ENCODE measurements around the gene EIF2S2.

EIF2S2 gene

DNA sequence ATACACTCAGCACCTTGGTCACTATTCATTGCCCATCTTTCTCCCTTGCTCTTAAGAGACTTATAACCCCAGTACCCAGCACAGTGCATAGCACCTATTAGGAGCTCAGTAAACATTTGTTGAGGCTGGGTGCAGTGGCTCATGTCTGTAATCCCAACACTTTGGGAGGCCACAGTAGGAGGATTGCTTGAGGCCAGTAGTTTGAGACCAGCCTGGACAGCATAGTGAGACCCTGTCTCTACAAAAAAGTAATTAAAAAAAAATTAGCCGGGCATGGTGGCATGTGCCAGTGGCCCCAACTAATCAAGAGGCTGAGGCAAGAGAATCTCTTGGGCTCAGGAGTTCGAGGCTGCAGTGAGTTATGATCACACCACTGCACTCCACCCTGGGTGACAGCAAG, 8.2 kb upstream of the EIF2S2 start:
- no peak for DNase-seq

DNA sequence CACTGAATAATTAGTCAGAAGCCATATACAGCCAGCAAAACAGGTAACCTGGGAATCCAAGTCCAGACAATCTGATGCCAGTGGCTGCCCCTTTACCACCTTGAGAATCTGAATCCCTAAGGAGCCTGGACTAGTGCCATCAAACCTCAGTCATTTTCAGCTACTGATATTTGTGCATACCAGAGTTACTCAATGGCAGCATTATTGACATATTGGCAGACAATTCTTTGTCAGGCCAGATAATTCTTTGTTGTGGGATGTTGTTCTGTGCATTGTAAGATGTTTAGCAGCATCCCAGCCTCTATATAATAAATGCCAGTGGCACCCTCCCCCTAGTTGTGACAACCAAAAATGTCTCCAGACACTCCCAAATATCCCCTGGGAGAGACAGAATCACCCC, 3.2 kb upstream of the EIF2S2 start:
- no peak for DNase-seq

DNA sequence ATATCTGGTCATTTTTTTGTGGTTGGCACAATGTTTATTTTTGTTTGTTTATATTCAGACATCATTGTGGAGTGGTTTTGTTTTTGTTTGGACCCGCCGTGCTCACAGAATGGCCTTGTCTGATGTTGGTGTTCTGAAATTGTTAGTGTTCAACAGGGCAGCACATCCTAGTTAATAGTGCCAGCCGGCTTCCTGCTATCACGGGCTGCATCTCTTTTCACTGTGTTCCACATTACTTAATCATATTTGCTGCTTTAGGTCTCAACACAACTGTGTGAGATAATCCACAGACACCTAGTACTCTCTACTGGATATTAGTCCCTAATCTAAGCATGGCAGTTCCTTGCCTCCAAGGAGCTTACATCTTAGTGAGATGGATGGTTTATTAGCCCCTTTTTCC, 2.8 kb upstream of the EIF2S2 start:
- no peak for DNase-seq

DNA sequence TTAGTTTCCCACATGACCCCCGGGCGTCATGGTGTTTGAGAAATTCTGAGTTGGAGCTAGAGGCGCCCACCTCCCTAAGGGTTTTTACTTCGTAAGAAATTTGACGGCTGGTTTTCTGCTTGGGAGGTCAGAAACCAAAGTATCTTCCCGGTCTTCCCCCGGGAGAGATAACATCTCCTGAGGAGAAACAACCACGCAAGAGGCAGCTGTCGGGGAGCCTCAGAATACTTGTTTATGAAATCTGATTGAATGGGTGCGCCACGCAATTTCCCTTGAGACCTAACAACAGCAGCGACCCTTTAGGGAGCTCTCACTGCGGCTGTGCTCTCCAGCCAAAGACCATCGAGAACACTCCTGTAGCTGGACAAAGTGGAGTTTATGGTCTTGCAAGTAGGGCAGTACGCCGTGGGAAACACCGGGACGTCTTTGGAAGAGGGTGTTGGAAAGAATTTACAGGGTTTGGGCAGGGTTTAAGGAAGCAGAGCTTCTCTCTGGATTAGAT, 608 bp upstream of the EIF2S2 start:
- DNase-seq, result peak; percentile 67

DNA sequence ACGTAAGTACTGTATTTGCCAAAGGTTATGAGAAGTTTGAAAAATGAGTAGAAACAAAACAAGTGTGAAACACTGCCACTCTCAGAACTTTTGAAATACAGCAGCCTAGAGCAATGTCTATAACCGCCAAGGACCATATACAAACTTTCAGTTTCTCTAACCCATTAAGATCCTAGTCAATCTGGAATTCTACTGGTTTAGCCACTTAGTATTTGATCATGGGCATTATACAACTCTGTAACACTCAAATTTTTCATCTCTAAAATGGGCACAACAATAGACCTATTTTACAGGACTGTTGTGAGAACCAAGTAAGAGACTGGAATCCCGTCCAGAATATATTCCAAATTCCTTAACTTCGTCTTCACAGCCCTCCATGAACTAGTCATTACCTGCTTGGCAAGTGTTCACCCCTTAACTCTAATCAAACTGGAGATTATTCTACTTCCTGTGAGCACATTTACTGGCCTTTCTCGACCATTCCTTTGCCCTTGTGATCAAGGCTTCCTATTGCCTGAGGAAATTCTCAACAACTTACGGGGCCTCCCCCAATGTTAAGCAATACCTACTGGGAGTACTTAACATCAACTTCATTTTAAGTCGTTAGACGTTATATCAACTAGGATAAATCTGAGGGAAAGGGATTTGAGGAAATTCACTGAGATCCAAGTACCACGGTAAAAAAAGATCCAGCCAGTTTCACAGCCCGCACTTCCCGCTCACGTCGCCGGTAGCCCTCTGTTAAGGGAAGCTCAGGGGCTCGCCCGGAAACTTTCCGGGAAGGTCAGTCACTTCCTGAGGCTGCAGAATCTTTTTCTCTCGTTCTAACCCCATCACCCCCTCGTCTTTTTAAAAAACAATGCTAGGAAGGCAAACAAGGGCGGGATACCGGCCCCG, 1.1 kb downstream of the EIF2S2 start:
- DNase-seq, result peak; percentile 60

DNA sequence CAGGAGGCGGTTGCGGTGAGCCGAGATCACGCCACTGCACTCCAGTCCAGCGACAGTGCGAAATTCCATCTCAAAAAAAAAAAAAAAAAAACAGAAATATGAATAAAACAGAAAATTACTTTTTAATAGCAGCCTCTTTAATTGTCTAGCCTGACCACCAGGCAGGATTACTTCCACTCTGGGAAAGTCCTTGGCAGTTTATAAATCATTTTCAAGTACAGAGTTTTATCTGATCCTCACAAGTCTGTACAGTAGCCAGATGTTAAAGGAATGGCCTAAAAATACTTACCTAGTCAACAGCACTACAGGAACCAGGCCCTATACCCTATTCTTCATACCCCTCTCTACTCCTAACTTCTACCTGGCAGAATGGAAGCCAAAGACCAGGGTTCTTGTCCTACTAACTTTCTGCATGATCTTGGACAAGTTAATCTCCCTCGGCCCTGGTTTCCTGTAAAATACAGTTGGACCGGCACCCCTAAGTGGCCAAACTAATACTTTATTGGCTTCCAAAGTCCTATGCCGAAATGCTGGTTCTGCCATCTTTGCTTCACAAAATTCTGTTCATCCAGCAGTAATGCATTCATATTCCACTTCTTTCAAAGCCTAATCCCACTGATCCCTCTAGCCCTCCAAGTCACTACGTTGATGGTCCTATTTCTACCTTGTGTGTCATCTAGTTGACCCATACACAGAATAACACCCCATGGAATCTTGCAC, 1.9 kb downstream of the EIF2S2 start:
- DNase-seq, result no peak

DNA sequence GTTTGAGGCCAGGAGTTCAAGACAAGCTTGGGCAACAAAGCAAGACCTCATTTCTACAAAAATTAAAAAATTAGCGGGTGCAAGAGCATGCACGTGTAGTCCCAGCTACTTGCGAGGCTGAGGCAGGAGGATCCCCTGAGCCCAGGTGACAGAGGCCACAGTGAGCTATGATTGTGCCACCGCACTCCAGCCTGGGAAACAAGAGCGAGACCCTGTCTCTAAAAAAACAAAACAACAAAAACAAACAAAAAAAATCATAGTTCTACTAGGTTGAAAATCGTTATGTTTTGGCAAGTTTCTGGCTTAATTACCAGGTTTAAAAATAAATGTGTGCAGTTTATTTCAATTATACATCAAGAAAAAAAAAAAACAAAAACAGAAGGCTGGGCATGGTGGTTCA, 2.6 kb downstream of the EIF2S2 start:
- DNase-seq, result no peak

DNA sequence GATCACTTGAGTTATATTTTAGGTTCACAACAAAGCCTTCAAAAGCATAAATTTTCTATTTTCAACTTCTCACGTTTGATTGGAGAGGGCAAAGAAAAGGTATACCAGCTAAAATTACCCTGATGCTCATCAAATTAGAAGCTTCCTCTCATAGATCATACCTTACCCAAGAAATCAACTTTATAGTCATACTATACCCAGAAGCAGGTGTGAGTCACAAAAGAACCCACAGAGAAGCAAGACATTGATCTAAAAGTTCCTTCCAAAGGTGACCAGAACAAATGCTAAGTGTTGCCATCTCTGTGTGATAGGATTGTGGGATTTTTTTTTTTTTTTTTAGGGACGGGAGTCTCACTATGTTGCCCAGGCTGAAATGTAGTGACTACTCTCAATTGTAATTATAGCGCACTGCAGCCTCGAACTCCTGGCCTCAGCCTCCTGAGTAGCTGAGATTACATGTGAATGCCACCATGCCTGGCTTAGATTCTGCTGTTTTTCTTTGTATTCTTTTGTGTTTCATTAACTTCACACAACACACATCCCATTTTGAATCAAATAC, 3.3 kb downstream of the EIF2S2 start:
- DNase-seq, result no peak

DNA sequence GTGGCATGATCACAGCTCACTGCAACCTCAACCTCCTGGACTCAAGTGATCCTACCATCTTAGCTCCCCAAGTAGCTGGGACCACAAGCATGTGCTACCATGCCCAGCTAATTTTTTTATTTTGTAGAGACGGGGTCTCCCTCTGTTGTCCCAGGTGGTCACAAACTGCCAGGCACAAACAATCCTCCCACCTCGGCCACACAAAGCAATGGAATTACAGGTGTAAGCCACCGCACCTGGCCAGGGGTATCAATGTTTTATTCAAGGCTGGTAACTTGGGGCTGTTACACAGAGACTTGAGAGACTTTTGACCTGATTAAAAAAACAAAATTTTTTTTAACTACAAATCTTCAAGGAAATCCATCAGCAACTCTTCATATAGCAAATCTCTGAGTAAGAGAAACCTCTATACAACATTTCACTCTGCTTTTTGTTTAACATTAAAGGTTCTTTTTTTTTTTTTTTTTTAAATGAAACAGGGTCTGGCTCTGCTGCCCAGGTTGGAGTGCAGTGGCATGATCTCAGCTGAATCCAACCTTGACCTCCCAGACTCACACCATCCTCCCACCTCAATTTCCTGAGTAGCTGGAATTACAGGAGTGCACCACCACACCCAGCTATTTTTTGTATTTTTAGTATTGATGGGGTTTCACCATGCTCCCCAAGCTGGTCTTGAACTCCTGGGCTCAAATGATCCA, 5.9 kb downstream of the EIF2S2 start:
- no peak for DNase-seq

DNA sequence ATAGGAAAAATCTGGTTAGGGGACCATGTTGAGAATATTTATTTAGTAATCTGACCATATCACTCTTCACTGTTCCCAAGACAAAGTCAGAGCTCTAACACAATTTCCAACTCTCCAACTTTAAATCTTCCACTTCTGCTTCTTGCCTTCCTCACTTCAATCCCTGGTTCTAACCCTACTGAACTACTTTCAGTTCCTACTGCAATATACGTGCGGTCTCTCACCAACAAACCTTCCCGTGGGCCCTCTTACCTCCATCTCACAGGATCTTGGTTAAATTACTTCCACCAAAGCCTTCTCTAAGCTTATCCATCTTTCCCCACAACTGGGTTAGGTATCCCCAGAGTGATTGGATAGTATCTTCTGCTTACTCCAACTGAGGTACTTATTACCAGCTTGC, 8.0 kb downstream of the EIF2S2 start:
- DNase-seq, result no peak

DNA sequence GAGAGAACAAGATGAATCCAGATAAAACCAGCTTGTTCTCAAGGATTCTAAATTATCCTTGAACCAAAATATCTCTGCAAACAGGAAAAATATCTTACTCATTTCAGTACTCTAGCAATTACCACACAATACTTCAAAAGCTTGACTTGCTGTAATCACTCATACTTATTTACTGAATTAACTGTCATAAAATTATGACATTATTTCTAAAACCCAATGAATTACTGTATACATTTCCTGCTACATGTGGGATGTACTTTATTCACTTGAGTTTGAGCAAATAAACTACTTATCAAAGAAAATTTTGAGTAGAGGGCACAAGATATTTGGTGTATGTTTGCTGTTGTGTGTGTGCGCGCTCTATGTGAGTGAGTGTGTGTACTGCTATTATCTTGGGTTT, 9.7 kb downstream of the EIF2S2 start:
- DNase-seq, result no peak

DNA sequence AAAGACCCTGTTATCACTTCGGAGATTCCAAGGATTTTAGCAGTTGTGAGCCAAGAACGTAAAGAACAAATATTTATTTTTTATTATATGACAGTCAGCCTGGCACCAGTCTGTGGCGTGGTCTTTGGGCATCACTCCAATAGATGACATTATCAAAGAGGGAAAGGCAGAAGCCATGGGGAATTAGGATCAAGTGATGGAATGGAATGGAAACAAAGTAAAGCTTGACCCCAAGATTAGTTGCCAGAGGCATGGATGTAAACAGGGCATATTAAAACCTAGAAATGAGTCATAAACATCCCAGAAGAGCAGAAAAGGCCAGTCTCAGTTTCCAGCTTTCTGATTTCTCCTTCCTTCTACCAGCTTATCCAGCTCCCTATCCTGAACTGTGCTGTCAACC, 11.5 kb downstream of the EIF2S2 start:
- no peak for DNase-seq

DNA sequence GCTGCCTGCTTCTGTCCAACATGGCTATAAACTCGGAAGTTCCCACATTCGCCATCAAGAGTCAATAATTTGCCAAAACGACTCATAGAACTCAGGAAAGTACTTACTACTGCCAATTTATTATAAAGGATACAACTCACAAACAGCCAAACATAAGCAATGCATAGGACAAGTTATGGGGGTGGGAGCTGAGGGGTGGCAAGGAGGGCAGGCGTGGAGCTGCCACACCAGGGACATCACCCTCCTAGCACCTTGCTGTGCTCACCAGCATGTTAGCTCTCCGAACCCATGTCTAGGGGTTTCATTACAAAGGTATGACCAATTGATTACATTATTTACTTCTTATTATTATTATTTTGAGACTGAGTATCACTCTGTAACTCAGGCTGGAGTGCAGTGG, 12.4 kb downstream of the EIF2S2 start:
- DNase-seq, result no peak

DNA sequence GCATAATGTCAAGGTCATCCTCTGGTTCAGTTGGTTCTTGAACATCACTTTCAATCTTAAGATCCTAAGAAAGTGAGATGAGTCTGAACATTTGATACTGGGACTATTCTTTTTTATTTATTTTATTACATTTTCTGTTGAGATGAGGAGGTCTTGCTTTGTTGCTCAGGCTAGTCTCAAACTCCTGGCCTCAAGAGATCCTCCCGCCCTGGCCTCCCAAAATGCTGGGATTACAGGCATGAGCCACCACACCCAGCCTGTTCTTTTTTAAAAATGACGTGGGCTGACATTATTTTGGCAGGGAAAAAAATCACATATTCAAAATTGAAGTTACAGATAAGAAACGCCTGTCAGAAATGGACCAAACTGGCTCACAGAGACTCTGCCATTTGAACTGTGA, 13.5 kb downstream of the EIF2S2 start:
- DNase-seq, result no peak

DNA sequence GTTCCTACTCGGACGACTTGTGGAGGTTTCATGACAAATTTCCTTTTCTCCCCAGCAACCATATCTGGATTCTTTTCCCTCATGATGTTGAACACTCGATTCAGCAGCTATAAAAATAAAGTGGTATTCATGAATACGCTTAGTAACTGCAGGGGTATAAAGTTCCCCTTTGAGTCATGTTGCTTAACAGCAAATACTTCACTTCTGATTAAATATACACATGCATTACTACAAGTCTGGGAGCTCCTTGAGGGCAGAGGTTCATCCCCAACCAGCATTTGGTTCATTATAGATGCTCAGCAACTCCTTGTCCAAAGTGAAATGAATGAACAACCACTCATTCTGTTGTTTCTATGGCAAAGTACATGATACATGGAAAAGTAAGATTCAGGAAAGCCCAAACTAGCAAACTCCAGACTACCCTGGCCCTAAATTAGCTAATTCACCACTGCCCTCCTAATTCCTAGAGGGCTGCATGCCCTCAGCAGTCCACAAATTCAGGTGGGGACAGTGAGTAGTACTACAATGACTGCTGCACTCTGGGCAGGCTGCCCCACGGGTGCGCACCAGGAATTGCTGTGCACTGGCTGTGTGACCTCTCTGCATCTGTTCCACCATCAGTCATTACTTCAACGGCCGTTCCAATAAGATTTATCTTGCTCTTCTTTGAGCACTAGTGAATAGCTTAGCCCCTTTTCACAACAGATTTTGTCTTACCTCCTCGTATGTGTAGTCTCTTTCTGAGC, 15.2 kb downstream of the EIF2S2 start:
- no peak for DNase-seq

DNA sequence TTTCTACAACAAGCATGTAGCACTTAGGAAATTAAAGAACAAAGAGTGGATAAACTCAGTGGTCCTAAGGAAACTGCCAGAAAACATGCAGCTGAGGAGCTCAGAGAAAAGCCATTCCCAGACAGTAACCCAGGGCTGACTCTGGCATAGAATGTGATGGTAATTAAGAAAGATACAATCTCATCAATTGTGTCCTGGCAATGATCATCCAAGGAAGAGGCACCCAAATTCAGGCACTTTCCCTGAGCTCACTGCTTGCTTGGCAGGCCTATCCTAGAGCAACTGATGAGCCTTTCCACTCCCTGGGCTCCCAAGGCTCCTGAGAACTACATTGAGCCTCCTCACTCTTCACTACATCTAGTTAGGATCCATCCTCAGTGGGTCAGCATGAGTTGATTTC, 16.2 kb downstream of the EIF2S2 start:
- DNase-seq, result no peak

DNA sequence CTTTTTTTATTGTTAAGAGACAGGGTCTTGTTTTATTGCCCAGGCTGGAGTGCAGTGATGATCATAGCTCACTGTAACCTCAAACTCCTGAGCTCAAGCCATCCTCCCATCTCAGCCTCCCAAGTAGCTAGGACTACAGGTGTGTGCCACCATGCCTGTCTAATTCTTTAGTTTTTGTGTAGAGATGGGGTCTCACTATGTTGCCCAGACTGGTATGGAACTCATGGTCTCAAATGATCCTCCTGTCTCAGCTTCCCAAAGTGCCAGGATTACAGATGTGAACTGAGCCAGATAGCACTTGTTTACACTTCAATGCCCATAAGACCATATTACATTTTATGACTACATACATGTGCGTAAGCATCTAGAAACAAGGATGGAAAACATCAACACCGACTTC, 18.1 kb downstream of the EIF2S2 start:
- no peak for DNase-seq

DNA sequence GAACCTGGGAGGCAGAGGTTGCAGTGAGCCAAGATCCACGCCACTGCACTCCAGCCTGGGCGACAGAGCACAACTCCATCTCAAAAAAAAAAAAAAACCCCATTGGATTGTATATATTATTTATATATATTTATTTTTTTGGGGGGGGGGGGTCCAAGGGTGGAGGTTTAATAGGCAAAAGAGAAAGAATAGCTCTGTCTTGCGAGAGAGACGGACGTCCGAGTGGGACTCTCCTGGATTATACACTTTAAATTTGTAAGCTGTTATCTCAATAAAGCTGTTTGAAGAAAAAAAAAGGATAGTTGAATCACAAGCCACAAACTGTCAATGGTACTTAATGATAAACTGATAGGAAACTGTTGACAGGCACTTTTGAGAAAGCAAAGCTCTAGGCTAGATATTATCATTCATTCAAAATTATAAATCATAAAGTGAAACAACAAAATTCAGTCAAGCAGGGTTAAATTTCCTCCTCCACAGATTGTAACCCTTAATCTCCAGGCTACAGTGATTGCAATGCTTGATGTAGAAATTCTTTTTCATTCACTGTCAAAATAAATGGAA, 20.3 kb downstream of the EIF2S2 start:
- DNase-seq, result no peak

DNA sequence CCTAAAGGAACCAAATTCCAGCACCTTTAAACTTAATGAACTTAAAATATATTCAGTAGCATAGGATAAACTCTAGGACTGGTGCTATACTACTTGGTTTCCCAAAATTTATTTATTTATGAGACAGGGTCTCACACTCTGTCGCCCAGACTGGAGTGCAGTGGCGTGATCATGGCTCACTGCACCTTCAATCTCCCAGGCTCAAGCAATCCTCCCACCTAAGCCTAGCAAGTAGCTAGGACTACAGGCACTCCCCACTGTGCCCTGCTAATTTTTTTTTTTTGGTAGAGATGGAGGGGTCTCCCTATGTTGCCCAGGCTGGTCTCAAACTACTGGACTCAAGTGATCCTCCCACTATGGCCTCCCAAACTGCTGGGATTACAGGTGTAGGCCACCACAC, 21.4 kb downstream of the EIF2S2 start:
- DNase-seq, result no peak

DNA sequence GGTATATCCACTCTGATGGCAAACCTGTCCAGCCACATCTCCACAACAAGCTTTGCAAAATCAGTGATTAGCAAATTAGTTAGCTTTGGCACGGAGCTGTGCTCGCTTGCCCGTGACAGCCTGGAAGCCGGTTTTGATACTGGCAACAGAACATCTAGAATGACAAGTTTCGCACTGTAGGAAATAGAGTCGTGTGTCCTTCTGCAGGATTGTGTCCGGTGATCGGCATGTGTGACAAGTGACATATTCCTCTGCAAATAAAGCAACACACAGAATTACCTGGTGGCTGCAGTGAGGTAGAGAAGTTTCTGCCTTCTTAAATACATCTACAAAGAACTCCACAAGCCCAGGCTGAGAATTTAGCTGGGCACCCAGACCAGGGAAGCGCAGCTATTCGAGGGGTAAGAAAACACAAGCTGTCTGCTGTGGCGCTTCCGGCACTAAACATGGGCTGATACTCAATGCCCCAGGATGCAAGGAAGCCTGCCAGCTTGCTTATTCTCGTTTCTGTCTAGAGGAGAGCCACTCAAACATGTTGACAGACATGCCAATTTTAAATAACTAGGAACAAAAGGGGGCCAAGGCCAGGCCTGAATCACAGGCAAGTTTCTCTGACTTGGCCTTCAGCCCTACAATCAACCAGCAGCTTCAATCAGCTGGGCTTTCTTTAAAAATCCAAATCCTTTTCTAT, 22.2 kb downstream of the EIF2S2 start:
- no peak for DNase-seq

DNA sequence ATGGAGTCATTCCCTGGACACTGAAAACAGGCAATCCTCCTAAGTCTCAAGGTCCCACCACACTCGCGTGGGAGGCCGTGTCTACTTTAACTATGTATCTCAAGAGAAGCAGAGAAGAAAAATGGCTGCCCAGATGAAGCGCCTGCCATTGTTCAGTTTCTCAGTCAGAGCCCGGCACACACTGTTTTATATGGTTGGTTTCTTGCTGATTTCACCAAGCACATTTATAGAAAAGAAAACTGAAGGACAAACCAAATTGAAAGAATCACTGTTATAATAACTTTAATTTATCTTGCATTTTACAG, 22.9 kb downstream of the EIF2S2 start:
- DNase-seq, result no peak

All from hematopoietic multipotent progenitor cell treated with erythropoietin and hydrocortisone succinate and interleukin-3 and kit ligand, for 4 days (in vitro differentiated cells).